CD14-positive monocyte (primary cell): ENCODE measurements around the gene ANTXR2. TPM values are rescaled to one million over a fixed set of nuclear protein-coding genes. Genes with fewer than 3 reads are reported as not detected.

Experiments
- DNase-seq, 3 donors: peaks; one replicate each; pipeline ENCODE4 v3.0.0-alpha.2; 2011 to 2022
- H2AFZ ChIP-seq: 2 replicates; pipeline ENCODE4 v1.6.0; 2012; ENCODE audit warnings: mild to moderate bottlenecking, low read depth, low read length, inconsistent platforms; ENCODE audit not compliant: insufficient read depth, poor library complexity, severe bottlenecking
- H3K27ac ChIP-seq, 2 donors: 1 replicate in 1 of 2; 2 replicates in 1 of 2; pipeline ENCODE4 v1.5.1; 2012 to 2013; ENCODE audit warnings: low read length in 2 of 2, control low read depth in 1 of 2, inconsistent platforms in 1 of 2, low read depth in 1 of 2, mild to moderate bottlenecking in 1 of 2
- H3K27me3 ChIP-seq, 2 donors: one replicate each; pipeline versions ENCODE4 v1.6.0 to v1.6.1; 2011 to 2013; ENCODE audit warnings: low read length in 2 of 2; ENCODE audit not compliant: control insufficient read depth in 2 of 2, insufficient read depth in 2 of 2
- H3K36me3 ChIP-seq, 2 donors: replicated peaks in 1 of 2; 1 replicate in 1 of 2; 2 replicates in 1 of 2; pipeline versions ENCODE4 v1.5.1 to v1.6.1; 2012 to 2013; ENCODE audit warnings: low read length in 2 of 2, control low read depth in 1 of 2, inconsistent platforms in 1 of 2, mild to moderate bottlenecking in 1 of 2; ENCODE audit not compliant: insufficient read depth in 2 of 2, control insufficient read depth in 1 of 2
- H3K4me1 ChIP-seq, 2 donors: 1 replicate in 1 of 2; 2 replicates in 1 of 2; pipeline versions ENCODE4 v1.5.1 to v1.6.1; 2012 to 2013; ENCODE audit warnings: low read length in 2 of 2, control low read depth in 1 of 2, inconsistent platforms in 1 of 2, mild to moderate bottlenecking in 1 of 2, moderate library complexity in 1 of 2; ENCODE audit not compliant: insufficient read depth in 2 of 2, control insufficient read depth in 1 of 2
- H3K4me2 ChIP-seq: replicated peaks from 2 replicates; pipeline ENCODE3; 2012; ENCODE audit warnings: low read length, moderate library complexity, mild to moderate bottlenecking; ENCODE audit not compliant: poor library complexity, severe bottlenecking; ENCODE audit errors: extremely low read depth
- H3K4me3 ChIP-seq, 3 experiments: fragments of 200-600 bp in 1 of 3; sonication (generic) in 1 of 3; replicated peaks in 1 of 3; 1 replicate in 2 of 3; 2 replicates in 1 of 3; pipeline ENCODE4 v1.5.1; 2011 to 2013; ENCODE audit warnings: low read length in 3 of 3, mild to moderate bottlenecking in 3 of 3, control low read depth in 2 of 3, low read depth in 2 of 3, inconsistent platforms in 1 of 3, moderate library complexity in 1 of 3
- H3K79me2 ChIP-seq: 2 replicates; pipeline ENCODE4 v1.6.0; 2012; ENCODE audit warnings: mild to moderate bottlenecking, control low read depth, inconsistent platforms, low read length, moderate library complexity; ENCODE audit not compliant: insufficient read depth
- H3K9ac ChIP-seq: 2 replicates; pipeline ENCODE4 v1.6.0; 2017; ENCODE audit warnings: low read length, mild to moderate bottlenecking; ENCODE audit not compliant: insufficient read depth, poor library complexity, severe bottlenecking
- H3K9me3 ChIP-seq, 2 donors: replicated peaks in 1 of 2; 1 replicate in 1 of 2; 2 replicates in 1 of 2; pipeline versions ENCODE4 v1.5.1 to v1.6.1; 2012 to 2013; ENCODE audit warnings: low read length in 2 of 2, control low read depth in 1 of 2; ENCODE audit not compliant: control insufficient read depth in 1 of 2, insufficient read depth in 1 of 2
- H4K20me1 ChIP-seq: 2 replicates; pipeline ENCODE4 v1.6.0; 2012; ENCODE audit warnings: mild to moderate bottlenecking, low read length, control low read depth, moderate library complexity; ENCODE audit not compliant: insufficient read depth
- H3K27ac Mint-ChIP-seq, 7 donors: one replicate each; pipeline ENCODE4 v1.8.0; 2020; ENCODE audit warnings: mild to moderate bottlenecking in 7 of 7, mixed read lengths in 7 of 7, moderate library complexity in 6 of 7, inconsistent platforms in 2 of 7
- H3K27me3 Mint-ChIP-seq, 3 donors: one replicate each; pipeline ENCODE4 v1.8.0; 2021 to 2022; ENCODE audit warnings: low read depth in 3 of 3, mild to moderate bottlenecking in 3 of 3, mixed read lengths in 3 of 3, moderate library complexity in 3 of 3, inconsistent platforms in 1 of 3
- H3K36me3 Mint-ChIP-seq, 2 donors: one replicate each; pipeline ENCODE4 v1.8.0; 2020; ENCODE audit warnings: mixed read lengths in 2 of 2, inconsistent platforms in 1 of 2, mild to moderate bottlenecking in 1 of 2
- H3K4me1 Mint-ChIP-seq: one replicate; pipeline ENCODE4 v1.8.0; 2020; ENCODE audit warnings: mild to moderate bottlenecking, mixed read lengths
- H3K4me3 Mint-ChIP-seq, 2 donors: one replicate each; pipeline ENCODE4 v1.8.0; 2020; ENCODE audit warnings: mild to moderate bottlenecking in 2 of 2, mixed read lengths in 2 of 2, moderate library complexity in 1 of 2
- H3K9me3 Mint-ChIP-seq, 7 donors: one replicate each; pipeline ENCODE4 v1.8.0; 2020 to 2022; ENCODE audit warnings: mixed read lengths in 7 of 7, mild to moderate bottlenecking in 6 of 7, moderate library complexity in 6 of 7, inconsistent platforms in 2 of 7
- CTCF ChIP-seq: fragments of 200-600 bp; IDR thresholded peaks from one replicate; pipeline ENCODE4 v1.8.0; 2022; ENCODE audit warnings: antibody characterized with exemption, mild to moderate bottlenecking
- WGBS: methylation state at CpG from one replicate; pipeline ENCODE4 v1.1.5; 2013; ENCODE audit warnings: missing lambda C conversion rate; ENCODE audit not compliant: insufficient coverage; 5-methylcytosine and 5-hydroxymethylcytosine counted together
- intact Hi-C, 2 donors: fragments of 100-400 bp; cut with micrococcal nuclease; formaldehyde crosslinking; loops; one replicate each; pipeline versions ENCODE4 v1.15.0 to v1.15.1; 2023
- polyA plus RNA-seq, 3 donors: library from polyadenylated mRNA; depleted of rRNA in 1 of 3; unstranded in 2 of 3; stranded (reverse) in 1 of 3; fragments of 300-500 nt in 2 of 3; fragments of >200 nt in 1 of 3; fragmentation: Illumina TruSeq in 2 of 3; gene quantifications; 1 replicate in 2 of 3; 2 replicates in 1 of 3; pipeline ENCODE4 v1.2.3, GENCODE V29; 2012 to 2021

Gene ANTXR2
- polyA plus RNA-seq, 3 donors: 15.4 to 69.6 (median 59.2) TPM

DNA sequence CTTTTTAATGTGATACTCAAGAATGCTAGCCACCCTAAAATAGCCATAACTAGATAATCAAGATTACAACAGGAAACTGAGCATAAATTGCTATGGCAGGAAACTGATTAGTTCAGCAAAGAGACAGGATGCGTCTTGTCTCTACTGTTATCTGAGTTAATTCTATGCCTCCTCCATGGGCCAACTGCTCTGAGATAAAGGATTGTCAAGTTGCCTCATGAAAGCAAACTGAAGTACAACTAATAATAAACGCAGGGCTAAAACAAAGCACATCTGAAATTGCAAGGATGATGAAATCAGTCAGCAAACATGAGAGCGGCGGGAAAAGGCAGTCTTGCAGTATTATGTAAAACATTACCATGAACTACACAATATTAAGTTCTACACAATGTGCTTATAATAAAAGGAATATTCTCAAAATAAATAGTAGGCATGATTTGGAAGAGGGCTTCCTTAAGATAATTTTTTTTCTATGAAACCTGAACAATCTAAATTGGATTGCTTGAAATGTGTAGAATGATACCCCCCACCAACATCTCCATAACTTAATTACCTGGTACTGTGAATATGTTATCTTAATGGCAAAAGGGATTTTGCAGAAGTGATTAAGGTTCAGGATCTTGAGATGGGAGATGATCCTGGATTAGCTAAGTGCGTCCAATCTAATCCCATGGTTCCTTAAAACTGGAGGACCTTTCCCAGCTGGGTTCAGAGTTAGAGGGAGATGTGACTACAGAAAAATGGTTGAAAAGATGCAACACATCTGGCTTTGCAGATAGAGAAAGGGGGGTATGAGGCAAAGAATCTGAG lies 65.9 kb downstream of the ANTXR2 start:
- 88% methylated on average over 1 of the region's 5 CpGs for WGBS
- Histone ChIP-seq H3K27me3 (no peaks in the 10 kb centered on the region), H3K79me2 (peaks cover 44% of the 10 kb centered on the region), H4K20me1 (peaks cover 33% of the 10 kb centered on the region), H3K9me3 (peaks cover 3 to 7% of the 10 kb centered on the region in 2 donors), H3K4me1 (peaks cover 13 to 21% of the 10 kb centered on the region in 2 donors), H3K27ac (peak overlapping the region in 1 of 2 donors; percentile 51), H3K9ac (no peak overlapping the region), H3K36me3 (peaks cover 15 to 80% of the 10 kb centered on the region in 2 donors), H2AFZ (no peak overlapping the region), H3K4me2 (no peak overlapping the region), H3K4me3 (no peak overlapping the region)
- peaks cover 45 to 73% of the 10 kb centered on the region in 2 donors for H3K36me3 Mint-ChIP-seq
- peaks cover 0 to 2% (median 0%) of the 10 kb centered on the region in 3 donors for H3K27me3 Mint-ChIP-seq
- no peak overlapping the region for H3K4me3 Mint-ChIP-seq
- H3K9me3 Mint-ChIP-seq: peaks cover 7 to 12% (median 8%) of the 10 kb centered on the region in 7 donors
- no peak for TF ChIP-seq CTCF
- H3K27ac Mint-ChIP-seq: peak overlapping the region in 2 of 7 donors; percentile 19 to 57
- intact Hi-C loops: no loop called here
- H3K4me1 Mint-ChIP-seq: peaks cover 37% of the 10 kb centered on the region
- DNase-seq: no peak

GRCh38 chr4:80005863-80006262 lies 67.2 kb downstream of the ANTXR2 start:
- H3K36me3 Mint-ChIP-seq: peaks cover 49 to 75% of the 10 kb centered on the region in 2 donors
- Histone ChIP-seq H3K9me3 (peaks cover 3 to 7% of the 10 kb centered on the region in 2 donors), H3K4me1 (peaks cover 13 to 21% of the 10 kb centered on the region in 2 donors), H3K79me2 (peaks cover 39% of the 10 kb centered on the region), H3K27me3 (no peaks in the 10 kb centered on the region), H4K20me1 (peaks cover 36% of the 10 kb centered on the region), H3K36me3 (peaks cover 15 to 75% of the 10 kb centered on the region in 2 donors), H3K9ac (no peak overlapping the region), H3K27ac (peak overlapping the region in 1 of 2 donors; percentile 37), H2AFZ (no peak overlapping the region), H3K4me3 (no peak overlapping the region), H3K4me2 (no peak overlapping the region)
- no peak overlapping the region for H3K4me3 Mint-ChIP-seq
- peak overlapping the region in 2 of 7 donors; percentile 41 to 48 for H3K27ac Mint-ChIP-seq
- H3K4me1 Mint-ChIP-seq: peaks cover 34% of the 10 kb centered on the region
- peaks cover 0 to 2% (median 0%) of the 10 kb centered on the region in 3 donors for H3K27me3 Mint-ChIP-seq
- TF ChIP-seq CTCF: no peak
- H3K9me3 Mint-ChIP-seq: peaks cover 7 to 12% (median 8%) of the 10 kb centered on the region in 7 donors
- peak in 2 of 3 donors; percentile 52 to 67 for DNase-seq
- WGBS: 83% methylated on average over 2 of the region's 3 CpGs
- intact Hi-C loops: no loop called here
